GM18520 (cell line): ENCODE measurements around the gene DUS3L.

Experiments
- ATAC-seq: cut with Tn5 transposase; IDR thresholded peaks from one replicate; pipeline ENCODE4 v1.9.1; 2021; ENCODE audit not compliant: unreplicated experiment

Gene DUS3L, protein sequence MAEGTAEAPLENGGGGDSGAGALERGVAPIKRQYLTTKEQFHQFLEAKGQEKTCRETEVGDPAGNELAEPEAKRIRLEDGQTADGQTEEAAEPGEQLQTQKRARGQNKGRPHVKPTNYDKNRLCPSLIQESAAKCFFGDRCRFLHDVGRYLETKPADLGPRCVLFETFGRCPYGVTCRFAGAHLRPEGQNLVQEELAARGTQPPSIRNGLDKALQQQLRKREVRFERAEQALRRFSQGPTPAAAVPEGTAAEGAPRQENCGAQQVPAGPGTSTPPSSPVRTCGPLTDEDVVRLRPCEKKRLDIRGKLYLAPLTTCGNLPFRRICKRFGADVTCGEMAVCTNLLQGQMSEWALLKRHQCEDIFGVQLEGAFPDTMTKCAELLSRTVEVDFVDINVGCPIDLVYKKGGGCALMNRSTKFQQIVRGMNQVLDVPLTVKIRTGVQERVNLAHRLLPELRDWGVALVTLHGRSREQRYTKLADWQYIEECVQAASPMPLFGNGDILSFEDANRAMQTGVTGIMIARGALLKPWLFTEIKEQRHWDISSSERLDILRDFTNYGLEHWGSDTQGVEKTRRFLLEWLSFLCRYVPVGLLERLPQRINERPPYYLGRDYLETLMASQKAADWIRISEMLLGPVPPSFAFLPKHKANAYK

DNA sequence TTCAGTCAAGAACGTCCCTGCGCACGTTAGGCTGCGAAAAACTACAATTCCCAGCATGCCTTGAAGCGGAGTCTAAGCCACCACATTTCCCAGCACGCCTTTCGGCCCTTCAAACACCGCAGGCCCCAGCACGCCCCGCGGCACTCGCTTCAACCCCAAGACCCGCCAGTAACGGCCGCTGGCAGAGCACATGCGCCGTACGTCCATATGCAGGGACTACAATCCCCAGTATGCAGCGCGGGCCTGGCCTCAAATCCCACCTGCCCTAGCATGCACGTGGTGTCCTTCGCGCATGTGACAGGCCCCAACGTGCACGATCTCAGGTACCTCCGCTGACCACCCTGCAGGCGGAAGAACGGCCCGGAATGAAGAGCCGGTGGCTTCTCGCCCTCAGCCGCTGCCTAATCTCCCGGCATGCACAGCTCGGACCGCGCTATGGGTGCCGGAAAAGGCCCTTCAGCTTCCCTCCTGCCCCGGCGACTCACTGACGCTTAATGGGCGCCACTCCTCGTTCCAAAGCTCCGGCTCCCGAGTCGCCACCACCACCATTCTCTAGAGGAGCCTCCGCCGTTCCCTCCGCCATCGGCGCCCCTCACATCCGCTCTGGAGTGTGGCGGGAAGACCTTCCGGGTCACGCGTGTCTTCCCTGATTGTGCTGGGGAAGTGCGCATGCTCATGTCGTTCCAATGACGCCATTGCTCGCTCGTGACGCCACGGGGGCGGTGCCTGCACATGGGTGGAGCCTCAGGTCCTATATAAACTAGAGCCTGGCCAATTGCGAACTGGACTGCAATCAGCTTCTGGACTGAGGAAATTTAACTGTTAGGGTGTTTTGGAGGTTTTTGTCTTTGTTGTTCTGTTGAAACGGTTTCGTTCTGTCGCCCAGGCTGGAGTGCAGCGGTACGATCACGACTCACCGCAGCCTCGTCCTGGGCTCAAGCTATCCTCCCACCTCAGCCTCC, at the start of gene DUS3L:
TSS of gene DUS3L (minus strand) at position 605 of the 962 bp plus-strand sequence. CDS start at position 583, 22 bp downstream.
- peak; percentile 87 for ATAC-seq

DNA sequence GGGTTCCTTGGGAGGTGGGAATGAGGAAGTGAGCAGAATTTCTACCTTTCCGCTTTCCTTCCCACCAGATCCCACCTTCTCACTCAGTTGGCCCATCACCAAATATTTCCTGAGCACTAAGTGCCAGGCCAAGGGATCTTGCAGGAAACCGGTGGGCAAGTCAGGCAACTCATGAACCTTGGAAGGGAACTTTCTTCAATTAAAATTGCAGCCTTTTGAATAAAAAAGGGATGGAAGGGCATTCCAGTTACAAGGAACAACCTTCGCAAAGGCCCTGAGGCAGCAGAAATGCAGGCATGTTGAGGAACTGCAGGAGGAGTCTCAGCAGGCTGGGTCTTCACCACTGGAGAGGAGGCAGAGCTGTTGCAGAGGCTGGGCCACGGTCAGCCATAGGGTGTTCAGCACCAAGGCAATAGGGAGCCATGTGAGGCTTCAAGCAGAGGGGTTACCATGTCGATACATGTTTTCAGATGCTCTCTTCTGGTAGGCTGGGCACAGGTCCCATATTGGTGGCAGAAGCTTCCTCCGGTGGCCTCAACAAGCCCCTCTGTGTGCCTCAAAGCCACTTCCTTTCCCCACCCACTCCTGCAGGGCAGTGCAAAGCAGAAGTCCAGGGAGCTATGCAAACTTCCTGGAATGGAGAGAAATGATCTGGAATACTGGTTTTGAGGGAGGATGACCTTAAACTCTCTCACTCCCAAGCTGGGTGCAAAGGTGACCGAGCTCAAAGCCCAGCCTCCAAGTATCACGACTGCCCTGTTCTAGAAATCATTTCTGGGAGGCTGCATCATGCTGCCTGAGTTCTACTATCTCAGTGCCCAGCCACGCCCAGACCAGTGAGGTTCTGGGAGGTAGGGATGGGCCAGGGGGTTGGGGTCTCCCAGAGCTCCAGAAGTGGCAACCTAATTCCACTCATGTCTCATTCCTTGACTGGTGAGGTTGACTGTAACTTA, 48.4 kb upstream of the DUS3L start, which contains the start of gene FUT6:
TSS of gene FUT6 (minus strand) at position 638 of the 953 bp plus-strand sequence. CDS start 7,135 bp downstream, outside the sequence.
- no peak for ATAC-seq

DNA sequence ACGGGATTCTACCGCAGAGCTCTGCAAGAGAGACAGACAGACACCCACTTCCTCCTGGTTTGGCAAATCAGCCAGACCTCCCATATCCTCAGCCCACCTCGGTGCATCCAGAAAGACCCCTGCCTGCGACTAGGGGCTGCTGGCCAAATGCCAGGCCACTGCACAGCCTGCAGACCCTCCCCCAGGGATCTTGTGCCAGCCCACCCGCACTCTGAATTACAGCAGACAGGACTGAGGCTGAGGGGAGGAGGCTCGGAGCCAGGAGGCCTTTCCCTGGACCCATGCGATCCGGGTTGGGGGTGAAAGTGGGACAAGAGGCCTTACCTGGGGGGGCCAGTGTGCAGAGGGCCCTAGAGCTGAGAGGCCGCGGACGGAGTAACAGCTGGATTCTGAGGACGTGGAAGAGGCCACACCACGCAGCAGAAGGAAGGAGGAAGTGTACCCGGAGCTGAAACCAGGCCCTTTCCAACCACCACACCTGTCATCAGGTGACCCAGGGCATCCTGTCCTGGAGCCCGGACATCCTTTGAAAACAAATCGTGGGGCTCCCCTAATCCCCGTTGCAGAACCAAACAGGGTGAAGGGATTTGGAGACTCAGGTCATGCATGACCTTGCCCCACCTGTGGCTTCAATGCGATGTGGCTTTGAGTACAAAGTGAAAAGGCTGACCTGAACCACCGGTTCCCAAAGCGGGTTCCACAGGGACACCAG, 47.5 kb upstream of the DUS3L start:
- no peak for ATAC-seq

DNA sequence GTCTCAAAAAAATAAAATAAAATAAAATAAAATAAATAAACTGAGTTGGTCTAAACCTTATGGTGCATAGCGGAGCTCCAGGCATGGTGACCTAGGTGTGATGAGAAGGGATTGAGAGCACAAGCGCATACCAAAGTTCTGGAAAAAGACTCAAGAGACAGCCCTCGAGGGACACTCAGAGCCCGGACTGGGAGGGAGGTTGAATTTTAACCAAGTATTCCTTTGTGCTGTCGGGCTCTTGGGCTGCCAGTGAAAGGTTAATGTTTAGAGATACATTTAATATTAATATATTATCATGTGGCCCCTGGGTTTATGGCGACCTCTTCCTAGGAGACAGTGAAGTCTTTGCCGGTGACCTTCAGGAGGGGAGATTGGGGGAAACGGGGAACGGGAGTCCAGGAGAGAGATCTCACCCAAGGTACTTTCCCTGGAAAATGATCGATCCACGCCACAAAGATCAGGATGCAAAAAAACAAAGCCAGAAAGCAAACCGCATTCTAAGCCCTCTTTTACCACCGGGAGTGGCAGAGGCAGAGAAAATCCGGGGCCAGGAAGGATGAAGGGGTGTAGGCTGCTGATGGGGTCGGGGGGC, 46.9 kb upstream of the DUS3L start:
- ATAC-seq: no peak

DNA sequence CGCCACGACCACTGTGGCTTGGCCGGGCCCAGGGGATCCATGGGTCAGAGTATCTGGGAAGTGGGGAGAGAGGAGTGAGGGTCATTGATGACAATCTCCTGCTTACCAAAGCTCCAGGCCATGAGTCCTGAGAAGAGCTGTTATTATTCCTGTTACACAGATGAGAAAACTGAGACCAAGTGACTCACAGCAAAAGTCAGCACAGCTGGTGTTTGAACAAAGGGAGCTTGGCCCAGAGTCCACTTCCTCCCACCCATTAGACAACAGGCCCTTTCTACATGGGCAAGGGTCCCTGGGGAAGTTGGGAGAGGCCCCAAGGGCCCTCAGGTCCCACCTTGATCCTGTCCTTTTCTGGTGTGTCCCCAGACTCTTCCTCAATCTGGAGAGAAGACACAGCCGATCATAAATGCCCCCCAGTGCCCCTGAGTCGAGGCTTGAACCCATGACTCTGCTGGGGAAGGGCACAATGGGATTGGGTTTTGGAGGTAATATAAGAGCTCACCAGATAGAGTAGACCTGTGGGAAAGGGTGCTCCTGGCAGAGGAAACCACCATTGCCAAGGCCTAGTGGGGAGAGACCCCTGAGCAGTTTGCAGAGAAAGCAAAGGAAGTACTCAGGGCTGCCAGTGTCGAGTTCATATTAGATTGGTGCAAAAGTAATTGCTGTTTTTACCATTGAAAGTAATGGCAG, 41.7 kb upstream of the DUS3L start:
- ATAC-seq: no peak

DNA sequence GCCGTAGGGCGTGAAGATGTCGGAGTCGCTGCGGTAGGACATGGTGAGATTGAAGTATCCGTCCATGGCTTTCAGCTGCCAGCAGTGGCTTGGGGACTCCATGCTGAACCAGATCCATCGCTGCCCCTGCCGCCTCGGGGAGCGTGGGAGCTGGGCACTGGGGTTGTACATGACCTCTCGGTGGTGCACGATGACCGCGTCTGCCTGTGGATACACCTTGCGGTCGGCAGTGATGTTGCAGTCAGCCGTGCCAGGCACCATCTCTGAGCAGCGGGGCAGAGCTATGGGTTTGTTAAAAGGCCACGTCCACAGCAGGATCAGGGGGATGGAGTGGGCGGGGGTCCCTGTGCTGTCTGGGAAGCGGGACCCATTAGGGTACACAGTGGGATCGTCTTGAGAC, 41.1 kb upstream of the DUS3L start:
- ATAC-seq: no peak

DNA sequence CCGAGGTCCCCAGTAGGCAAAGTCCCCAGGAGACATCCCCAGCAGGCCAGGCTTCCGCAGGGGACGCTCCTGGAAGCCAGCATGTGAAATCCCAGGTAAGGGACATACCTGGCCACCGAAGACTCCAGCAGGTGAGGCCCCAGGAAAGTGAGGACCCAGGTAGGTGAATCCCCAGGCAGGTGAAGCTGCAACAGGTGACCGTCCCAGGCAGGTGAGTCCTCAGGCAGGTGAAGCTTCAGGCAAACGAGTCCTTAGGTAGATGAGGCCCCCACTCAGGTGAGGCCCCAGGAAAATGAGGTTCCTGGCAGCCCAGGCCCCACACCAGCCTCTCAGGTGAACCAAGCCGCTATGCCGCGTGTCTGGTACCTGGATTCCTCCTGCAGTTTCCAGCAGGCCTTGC, 40.2 kb upstream of the DUS3L start:
- ATAC-seq: no peak

DNA sequence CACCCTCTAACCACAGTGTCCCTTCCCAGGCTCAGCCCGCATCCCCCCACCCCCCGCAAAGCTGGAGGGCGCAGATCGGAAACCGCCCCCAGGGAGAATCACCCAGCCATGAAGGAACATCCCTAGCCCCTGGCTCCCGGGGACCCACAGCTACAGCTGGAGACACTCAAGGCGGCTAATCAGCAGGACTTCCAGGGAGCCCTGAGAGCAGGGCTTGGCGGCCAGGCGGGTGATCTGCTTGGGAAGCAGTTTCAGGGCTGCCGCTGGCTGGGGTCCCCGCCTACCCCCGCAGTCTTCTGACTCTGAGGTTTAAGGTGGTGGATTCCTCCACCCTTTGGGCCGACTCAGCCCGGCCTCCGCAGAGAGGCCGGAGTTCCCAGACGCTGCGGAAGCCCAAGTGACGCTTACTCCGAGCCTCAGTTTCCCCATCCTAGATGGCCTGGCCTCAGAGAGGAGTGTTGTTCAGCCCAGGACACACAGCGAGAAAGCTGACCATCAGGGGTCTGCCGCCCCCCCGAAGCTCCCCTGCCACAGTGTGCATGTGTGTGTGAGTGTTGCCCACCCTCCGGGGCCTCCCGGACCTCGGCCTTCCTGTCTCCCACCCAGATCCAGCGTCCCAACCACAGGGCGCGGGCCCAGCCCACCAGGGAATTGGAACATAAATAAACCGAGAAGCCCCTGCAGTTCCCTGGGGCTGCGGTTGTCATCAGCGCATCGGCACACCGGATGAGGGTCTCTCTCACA, 38.8 kb upstream of the DUS3L start:
- ATAC-seq: no peak

DNA sequence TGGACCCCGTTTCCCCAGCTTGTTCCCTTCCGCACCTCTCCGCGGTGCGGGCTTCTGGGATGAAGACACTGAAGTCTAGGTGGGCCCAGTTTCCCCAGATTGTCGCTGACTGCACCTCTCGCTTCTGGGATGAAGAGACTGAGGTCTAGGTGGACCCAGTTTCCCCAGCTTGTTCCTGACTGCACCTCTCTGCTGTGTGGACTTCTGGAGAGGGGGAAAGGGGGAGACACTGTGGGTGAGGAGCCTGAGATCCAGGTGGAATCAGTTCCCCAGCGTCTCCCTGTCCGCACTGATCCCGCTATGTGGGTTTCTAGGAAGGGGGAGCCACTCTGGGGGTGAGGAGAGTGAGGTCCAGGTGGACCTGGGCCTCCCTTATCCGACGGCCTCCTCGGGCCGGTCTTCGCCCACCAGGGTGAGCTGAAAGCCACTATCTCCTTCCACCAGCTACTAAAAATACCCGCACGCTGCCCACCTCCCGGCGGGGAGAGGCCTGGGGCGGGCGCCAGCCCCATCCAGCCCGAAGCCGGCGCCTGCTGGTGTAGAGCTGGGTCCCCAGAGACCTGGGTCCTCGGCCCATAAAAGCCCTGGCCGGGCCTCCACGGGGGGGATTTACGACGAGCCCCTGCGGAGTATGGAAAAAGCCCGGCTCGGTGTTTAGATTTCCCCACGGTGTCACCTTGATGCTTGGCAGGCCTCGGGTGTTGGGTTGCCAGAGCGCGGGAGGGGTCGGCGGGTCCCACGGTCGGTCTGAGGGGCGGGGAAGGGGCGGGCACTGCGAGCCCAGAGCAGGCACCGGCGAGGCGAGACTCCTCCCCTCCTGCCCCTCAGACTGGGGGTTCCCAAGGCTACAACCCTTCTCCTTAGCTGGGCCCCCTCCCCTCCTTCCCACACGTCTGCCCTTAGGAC, 38.0 kb upstream of the DUS3L start:
- no peak for ATAC-seq

DNA sequence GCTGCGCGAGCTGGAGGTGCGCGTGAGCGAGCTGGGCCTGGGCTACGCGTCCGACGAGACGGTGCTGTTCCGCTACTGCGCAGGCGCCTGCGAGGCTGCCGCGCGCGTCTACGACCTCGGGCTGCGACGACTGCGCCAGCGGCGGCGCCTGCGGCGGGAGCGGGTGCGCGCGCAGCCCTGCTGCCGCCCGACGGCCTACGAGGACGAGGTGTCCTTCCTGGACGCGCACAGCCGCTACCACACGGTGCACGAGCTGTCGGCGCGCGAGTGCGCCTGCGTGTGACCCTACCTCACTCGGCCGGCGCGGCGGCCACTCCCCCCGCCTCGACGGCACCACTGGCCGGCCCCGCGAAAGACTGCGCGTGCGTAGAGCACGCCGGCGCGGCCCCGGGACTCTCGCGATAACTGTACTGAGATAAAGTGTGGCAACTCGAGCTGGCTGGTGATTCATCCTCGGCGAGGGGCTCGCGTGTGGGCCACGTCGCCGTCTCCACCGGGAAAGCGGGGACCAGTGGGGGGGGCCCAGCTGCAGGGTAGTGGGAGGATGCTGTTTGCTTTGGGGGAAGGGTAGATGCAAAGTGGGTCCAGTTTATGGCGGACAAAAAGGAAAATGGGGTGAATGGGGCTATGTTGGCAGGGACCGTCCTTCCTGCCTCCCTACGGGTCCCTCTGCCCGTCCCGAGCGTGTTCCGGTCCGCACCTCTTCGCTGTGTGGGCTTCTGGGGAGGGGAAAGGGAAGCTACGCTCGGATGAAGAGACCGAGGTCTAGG, 37.1 kb upstream of the DUS3L start:
- peak; percentile 89 for ATAC-seq

DNA sequence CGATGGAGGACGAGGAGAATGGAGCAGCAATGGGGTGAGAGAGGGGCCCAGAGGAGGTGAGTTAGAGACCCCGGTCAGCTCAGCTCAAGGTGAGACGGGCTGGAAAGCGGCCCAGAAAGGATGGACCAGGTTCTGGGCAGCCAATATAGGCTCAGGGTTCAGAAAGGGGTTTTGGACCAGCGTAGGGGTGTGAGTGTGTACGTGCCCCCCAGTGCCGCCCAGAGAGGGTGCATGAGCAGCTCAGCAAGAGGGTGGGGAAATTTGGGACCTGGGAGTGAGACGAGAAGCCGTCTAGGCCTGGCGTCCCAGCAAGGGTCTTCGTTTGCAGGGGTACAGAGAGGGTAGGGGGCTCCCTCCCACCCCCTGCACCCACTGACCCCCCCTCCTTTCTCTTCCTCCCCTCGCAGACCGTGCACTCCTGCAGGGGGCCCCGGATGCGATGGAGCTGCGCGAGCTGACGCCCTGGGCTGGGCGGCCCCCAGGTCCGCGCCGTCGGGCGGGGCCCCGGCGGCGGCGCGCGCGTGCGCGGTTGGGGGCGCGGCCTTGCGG, 36.5 kb upstream of the DUS3L start:
- no peak for ATAC-seq

DNA sequence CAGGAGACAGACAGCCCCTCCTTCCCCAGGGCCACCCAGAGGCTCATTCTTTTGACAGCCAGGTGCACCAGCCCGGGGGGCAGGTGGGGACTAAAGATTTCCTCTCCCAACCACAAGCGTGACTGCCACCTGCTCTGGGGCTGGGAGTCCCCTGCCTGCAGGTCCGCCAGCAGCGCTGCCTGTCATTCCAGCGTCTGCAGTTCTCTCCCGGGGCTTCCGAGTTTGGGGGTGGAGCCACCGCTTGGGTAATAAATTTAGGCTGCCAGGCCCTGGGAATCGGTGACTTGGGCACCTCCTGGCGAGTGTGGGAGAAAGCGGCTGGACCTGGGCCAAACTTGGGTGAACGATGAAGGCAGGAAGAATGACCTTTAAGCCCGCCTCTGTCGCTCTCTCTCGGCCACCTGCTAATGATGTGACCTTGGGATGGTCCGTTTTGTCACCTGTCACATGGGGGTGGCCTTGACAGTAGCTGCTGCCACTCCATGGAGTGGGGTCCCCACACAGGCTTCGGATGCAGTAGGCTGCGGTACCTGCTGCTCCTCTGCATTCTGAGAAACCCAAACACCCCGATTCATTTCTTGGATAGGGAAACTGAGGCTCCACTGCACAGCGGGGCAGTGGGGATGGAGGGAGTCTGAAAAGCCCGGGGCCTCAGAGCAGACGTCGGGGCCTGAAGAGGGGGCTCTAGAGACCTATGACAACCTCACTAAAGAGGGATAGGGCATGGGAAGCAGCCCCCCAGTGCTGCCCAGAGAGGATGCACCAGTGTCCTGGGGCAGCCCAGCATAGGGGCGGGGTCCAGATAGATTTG, 35.8 kb upstream of the DUS3L start:
- no peak for ATAC-seq

DNA sequence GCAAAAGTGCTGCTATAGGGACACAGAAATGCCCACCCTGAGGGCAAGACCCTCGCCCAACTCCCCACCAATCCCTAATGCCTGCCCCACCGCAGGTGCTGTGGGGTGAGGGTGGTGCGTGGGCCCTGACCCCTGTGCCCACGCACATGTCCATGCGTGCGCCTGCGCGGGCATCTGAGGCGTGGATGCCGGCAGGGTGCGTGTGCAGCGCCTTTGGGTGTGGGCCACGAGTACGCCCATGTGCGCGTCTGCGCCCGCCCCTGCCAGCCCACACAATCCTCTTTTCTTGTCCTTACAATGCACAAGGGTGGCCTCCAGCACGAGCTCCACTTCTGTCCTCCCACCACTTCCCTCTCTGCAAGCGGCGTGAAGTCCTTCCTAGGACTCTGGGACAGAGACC, 34.2 kb upstream of the DUS3L start:
- no peak for ATAC-seq

DNA sequence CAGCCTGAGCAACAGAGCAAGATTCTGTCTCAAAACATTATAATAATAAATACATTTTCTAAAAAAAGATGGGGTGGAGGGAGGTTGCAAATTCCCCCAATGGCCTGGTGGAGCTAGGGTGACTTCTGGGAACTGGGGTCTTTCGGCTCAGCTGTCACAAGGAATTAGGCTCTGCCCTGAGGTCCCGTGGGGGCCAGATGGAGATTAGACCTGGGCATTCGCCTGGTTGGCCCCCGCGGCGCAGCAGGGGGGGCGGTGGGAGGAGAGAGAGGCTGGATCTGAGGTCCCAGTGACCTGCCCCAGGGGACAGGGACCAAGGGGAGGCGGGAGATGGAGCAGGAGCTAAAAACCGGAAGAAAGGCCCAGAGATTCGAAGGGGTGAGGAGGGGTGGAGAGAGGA, 33.8 kb upstream of the DUS3L start:
- no peak for ATAC-seq
